CD4-positive, alpha-beta T cell treated with Interleukin-6 for 4 hours (primary cell): ENCODE measurements around the gene EGFLAM.

ENCODE experiments used
- DNase-seq: peaks from one replicate; pipeline ENCODE4 v3.0.0-alpha.2; 2020; ENCODE audit warnings: mixed read lengths

The EGFLAM gene

GRCh38 chr5:38423276-38424147 is 165.2 kb downstream of the EGFLAM start:
- no peak for DNase-seq

- no peak for DNase-seq
Observed at GRCh38 chr5:38424148-38425060, 166.0 kb downstream of the EGFLAM start.

GRCh38 chr5:38426490-38426889 is 168.1 kb downstream of the EGFLAM start:
- no peak for DNase-seq

- DNase-seq = no peak
Observed at GRCh38 chr5:38426986-38427950, 168.9 kb downstream of the EGFLAM start.

- no peak for DNase-seq
Observed at GRCh38 chr5:38431242-38431853, 173.0 kb downstream of the EGFLAM start.

GRCh38 chr5:38433160-38433861 is 175.0 kb downstream of the EGFLAM start:
- no peak for DNase-seq

GRCh38 chr5:38434966-38435705 is 176.8 kb downstream of the EGFLAM start:
- no peak for DNase-seq

GRCh38 chr5:38438757-38439156 is 180.4 kb downstream of the EGFLAM start:
- DNase-seq = no peak

GRCh38 chr5:38441453-38442246 is 183.3 kb downstream of the EGFLAM start:
- DNase-seq = peak; percentile 80

- DNase-seq = no peak
Observed at GRCh38 chr5:38442247-38442573, 183.9 kb downstream of the EGFLAM start.

GRCh38 chr5:38443390-38443789 is 185.0 kb downstream of the EGFLAM start:
- no peak for DNase-seq

GRCh38 chr5:38445374-38446028 is 187.1 kb downstream of the EGFLAM start:
- DNase-seq = no peak

- no peak for DNase-seq
Observed at GRCh38 chr5:38446029-38446522, 187.7 kb downstream of the EGFLAM start.

- no peak for DNase-seq
Observed at GRCh38 chr5:38447056-38447455, 188.7 kb downstream of the EGFLAM start.

- no peak for DNase-seq
Observed at GRCh38 chr5:38447786-38448185, 189.4 kb downstream of the EGFLAM start.

- no peak for DNase-seq
Observed at GRCh38 chr5:38448568-38449350, 190.4 kb downstream of the EGFLAM start.

GRCh38 chr5:38450627-38451026 is 192.3 kb downstream of the EGFLAM start:
- no peak for DNase-seq

- DNase-seq = no peak
Observed at GRCh38 chr5:38451074-38451725, 192.8 kb downstream of the EGFLAM start.
